Keratinocyte (primary cell): ENCODE data around the gene NR3C2.

Source experiments
- CTCF ChIP-seq, 3 experiments: IDR thresholded peaks in 1 of 3; conservative IDR thresholded peaks in 1 of 3; optimal IDR thresholded peaks in 1 of 3; 2 replicates in 2 of 3; 3 replicates in 1 of 3; pipeline versions ENCODE3 to v1.5.1; 2011; ENCODE audit warnings: low read length in 3 of 3, mild to moderate bottlenecking in 3 of 3, moderate library complexity in 2 of 3, control low read depth in 1 of 3, inconsistent platforms in 1 of 3; ENCODE audit not compliant: insufficient read depth in 2 of 3; ENCODE audit errors: extremely low read depth in 1 of 3
- EZH2 ChIP-seq: IDR thresholded peaks from one replicate; pipeline ENCODE4 v1.6.1; 2012; ENCODE audit warnings: inconsistent platforms, mild to moderate bottlenecking, low read length, moderate library complexity

- TF ChIP-seq CTCF (optimal IDR thresholded peaks at IDR 0.05 in 1 of 3, IDR thresholded peaks at IDR 0.05 in 1 of 3, conservative IDR thresholded peaks at IDR 0.05 in 1 of 3; ENCODE audit: extremely low read depth in 1 of 3, insufficient read depth in 2 of 3, low read length in 3 of 3): no peak
- TF ChIP-seq EZH2: no peak
These were observed 219.1 kb downstream of the NR3C2 start for GRCh38 chr4:148222991-148223660.
